Stomach (tissue), 9 donors: ENCODE data around the gene BTNL2. TPM values are rescaled to one million over a fixed set of nuclear protein-coding genes. Genes with fewer than 3 reads are reported as not detected.

Source experiments
- DNase-seq, 2 donors: peaks; one replicate each; pipeline versions ENCODE4 v3.0.0 to v3.0.0-alpha.2; 2013 to 2019
- H3K27ac ChIP-seq, 5 donors: fragments of 200-600 bp in 4 of 5; sonication (generic) in 4 of 5; one replicate each; pipeline ENCODE4 v1.5.1; 2013 to 2019; ENCODE audit warnings: mild to moderate bottlenecking in 1 of 5, moderate library complexity in 1 of 5
- H3K27me3 ChIP-seq, 3 donors: fragments of 200-600 bp; sonication (generic); one replicate each; pipeline ENCODE4 v1.5.1; 2017 to 2019; ENCODE audit warnings: mixed run types in 1 of 3
- H3K36me3 ChIP-seq, 4 donors: fragments of 200-600 bp; sonication (generic); 1 replicate in 3 of 4; 2 replicates in 1 of 4; pipeline ENCODE4 v1.5.1; 2016 to 2019
- H3K4me1 ChIP-seq, 4 donors: fragments of 200-600 bp; sonication (generic); one replicate each; pipeline ENCODE4 v1.5.1; 2016 to 2019
- H3K4me3 ChIP-seq, 4 donors: fragments of 200-600 bp; sonication (generic) in 3 of 4; one replicate each; pipeline ENCODE4 v1.5.1; 2016 to 2019; ENCODE audit warnings: mild to moderate bottlenecking in 1 of 4
- H3K9me3 ChIP-seq, 4 donors: fragments of 200-600 bp; sonication (generic); one replicate each; pipeline ENCODE4 v1.5.1; 2016 to 2019
- CTCF ChIP-seq, 7 experiments: fragments of 450-650 bp in 4 of 7; fragments of 200-600 bp in 3 of 7; sonication (generic) in 3 of 7; IDR thresholded peaks; one replicate each; pipeline ENCODE4 v1.5.1; 2016 to 2019; ENCODE audit warnings: antibody characterized with exemption in 7 of 7, control low read depth in 2 of 7, mild to moderate bottlenecking in 1 of 7
- EP300 ChIP-seq: sonication (generic); formaldehyde crosslinking; IDR thresholded peaks from one replicate; pipeline ENCODE4 v1.6.1; 2017; ENCODE audit warnings: antibody characterized with exemption
- POLR2A ChIP-seq, 4 donors: fragments of 450-650 bp; IDR thresholded peaks; one replicate each; pipeline ENCODE4 v1.6.1; 2016; ENCODE audit warnings: antibody characterized with exemption in 4 of 4, control low read depth in 2 of 4, mild to moderate bottlenecking in 1 of 4, moderate library complexity in 1 of 4
- POLR2AphosphoS5 ChIP-seq, 3 donors: sonication (generic); formaldehyde crosslinking; IDR thresholded peaks; one replicate each; pipeline ENCODE4 v1.6.1; 2016; ENCODE audit warnings: antibody characterized with exemption in 3 of 3
- WGBS, 5 donors: extraction: QIAGEN DNeasy Blood & Tissue Kit in 3 of 5; methylation state at CpG; one replicate each; pipeline versions ENCODE4 v1.1.5 to v1.1.7; 2013 to 2018; 5-methylcytosine and 5-hydroxymethylcytosine counted together
- intact Hi-C: fragments of 100-400 bp; cut with DNase I; formaldehyde crosslinking; loops from one replicate; pipeline ENCODE4 v1.15.1; 2023; ENCODE audit warnings: low total_unique reads
- polyA plus RNA-seq, 3 donors: library from polyadenylated mRNA; stranded (reverse); fragments of 200-250 nt; gene quantifications; one replicate each; pipeline ENCODE4 v1.2.3, GENCODE V29; 2013
- total RNA-seq, 5 donors: library from RNA; depleted of rRNA; stranded (reverse); fragments of >200 nt; gene quantifications; one replicate each; pipeline versions ENCODE4 v1.1.0 to v1.2.3, GENCODE V29; 2014 to 2016
- donor health status: healthy with polysubstance abuse.
- donor health status: Bipolar disorder and iron deficiency.
- donor health status: healthy.

The BTNL2 gene
- total and polyA plus RNA-seq, 8 donors, result not detected

DNA sequence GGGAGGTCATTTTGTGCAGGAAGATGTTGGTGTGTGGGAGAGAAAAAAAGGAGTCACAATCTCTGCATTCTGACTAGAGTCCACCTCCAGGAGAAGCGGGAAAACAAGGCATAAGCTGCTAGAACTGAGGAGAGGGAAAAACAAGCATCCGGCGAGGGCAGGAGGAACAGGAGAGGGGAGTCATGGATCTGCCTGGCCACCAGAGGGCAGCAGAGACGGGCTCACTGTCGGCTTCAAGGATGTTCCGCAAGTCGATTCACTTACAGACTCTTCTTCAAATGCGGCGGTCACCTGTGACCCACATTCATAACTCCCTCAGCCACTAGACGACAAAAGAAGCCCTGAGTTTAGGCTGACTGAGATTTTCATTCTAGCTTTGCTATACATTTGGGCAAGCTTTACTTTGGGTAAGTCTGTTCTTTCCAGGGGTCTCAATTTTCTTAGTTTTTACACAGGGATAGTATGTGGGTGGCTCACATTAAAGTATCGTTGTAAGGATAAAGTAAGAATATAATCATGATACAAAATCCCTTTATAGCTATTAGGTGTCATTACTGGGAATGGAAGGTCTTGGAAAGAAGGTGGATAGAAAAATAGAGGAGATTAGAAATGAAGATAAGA, 6.6 kb upstream of the BTNL2 start:
- peaks cover 0 to 67% (median 24%) of the 10 kb centered on the region in 3 donors for H3K27me3 ChIP-seq
- H3K4me3 ChIP-seq, result no peak overlapping the region
- no peaks in the 10 kb centered on the region for H3K9me3 ChIP-seq
- H3K27ac ChIP-seq, result no peak overlapping the region
- intact Hi-C loops, result loop anchor here (5.0 to 10.0 kb wide), 2 partner anchors 169 to 384 kb away; no protein-coding TSS in a partner anchor
- DNase-seq, result peak; percentile 80 to 92
- TF ChIP-seq POLR2AphosphoS5 (IDR thresholded peaks at IDR 0.05) (no peak), POLR2A (IDR thresholded peaks at IDR 0.05) (no peak), EP300 (no peak), CTCF (IDR thresholded peaks at IDR 0.05) (peak in 6 of 7 experiments; percentile 51 to 94 (median 93))
- no peaks in the 10 kb centered on the region for H3K36me3 ChIP-seq
- H3K4me1 ChIP-seq, result peaks cover 0 to 14% (median 3%) of the 10 kb centered on the region in 4 donors
- WGBS, 5 donors, result 7 to 11% (median 9%) methylated on average over 11 of the region's 11 CpGs

- intact Hi-C loops, result loop anchor here (5.0 to 10.0 kb wide), 2 partner anchors 167 to 386 kb away; no protein-coding TSS in a partner anchor
- Histone ChIP-seq H3K4me3 (no peak overlapping the region), H3K4me1 (peaks cover 0 to 14% (median 3%) of the 10 kb centered on the region in 4 donors), H3K36me3 (no peaks in the 10 kb centered on the region), H3K27me3 (peaks cover 0 to 75% (median 28%) of the 10 kb centered on the region in 3 donors), H3K9me3 (no peaks in the 10 kb centered on the region), H3K27ac (no peak overlapping the region)
- TF ChIP-seq POLR2A (IDR thresholded peaks at IDR 0.05) (no peak), POLR2AphosphoS5 (IDR thresholded peaks at IDR 0.05) (no peak), EP300 (no peak), CTCF (IDR thresholded peaks at IDR 0.05) (no peak)
- WGBS, 5 donors, result 72 to 79% (median 76%) methylated on average over 9 of the region's 9 CpGs
- DNase-seq, result no peak
Observed at GRCh38 chr6:32411566-32412327, 4.8 kb upstream of the BTNL2 start.

- H3K9me3 ChIP-seq, result no peaks in the 10 kb centered on the region
- peaks cover 0 to 14% (median 3%) of the 10 kb centered on the region in 4 donors for H3K4me1 ChIP-seq
- H3K4me3 ChIP-seq, result no peak overlapping the region
- intact Hi-C loops, result loop anchor here (5.0 to 10.0 kb wide), 2 partner anchors 166 to 386 kb away; no protein-coding TSS in a partner anchor
- peaks cover 0 to 76% (median 22%) of the 10 kb centered on the region in 3 donors for H3K27me3 ChIP-seq
- no peak overlapping the region for H3K27ac ChIP-seq
- no peak for DNase-seq
- no peaks in the 10 kb centered on the region for H3K36me3 ChIP-seq
- 43 to 69% (median 58%) methylated on average over 5 of the region's 5 CpGs for WGBS, 5 donors
- TF ChIP-seq POLR2A (IDR thresholded peaks at IDR 0.05) (no peak), POLR2AphosphoS5 (IDR thresholded peaks at IDR 0.05) (no peak), EP300 (no peak), CTCF (IDR thresholded peaks at IDR 0.05) (no peak)
Observed at GRCh38 chr6:32410906-32411305, 3.9 kb upstream of the BTNL2 start.

DNA sequence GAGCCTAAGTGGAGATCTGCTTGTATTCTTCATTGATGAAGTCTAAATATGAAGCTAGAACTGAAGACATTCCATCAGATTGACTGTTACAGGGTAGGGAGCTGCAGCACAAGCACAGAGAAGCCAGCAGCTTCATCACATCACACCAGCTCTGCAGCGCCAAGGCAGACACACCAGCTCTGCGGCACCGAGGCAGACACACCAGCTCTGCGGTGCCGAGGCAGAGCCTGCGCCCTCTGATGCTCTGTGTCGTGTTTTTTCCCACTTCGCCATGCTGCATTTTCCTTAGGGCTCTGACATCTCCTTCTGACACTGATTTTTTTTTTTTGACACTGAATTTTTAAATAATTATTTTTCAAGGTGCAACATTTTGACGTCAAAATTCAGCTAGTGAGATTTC, 784 bp downstream of the BTNL2 start:
- no peaks in the 10 kb centered on the region for H3K9me3 ChIP-seq
- no peaks in the 10 kb centered on the region for H3K36me3 ChIP-seq
- no peak overlapping the region for H3K27ac ChIP-seq
- WGBS, 5 donors, result 77 to 89% (median 85%) methylated on average over 9 of the region's 9 CpGs
- H3K27me3 ChIP-seq, result peaks cover 0 to 64% (median 11%) of the 10 kb centered on the region in 3 donors
- H3K4me1 ChIP-seq, result no peaks in the 10 kb centered on the region
- no peak overlapping the region for H3K4me3 ChIP-seq
- DNase-seq, result no peak
- no peak for TF ChIP-seq EP300
- no peak for TF ChIP-seq CTCF (IDR thresholded peaks at IDR 0.05)
- intact Hi-C loops, result no loop called here
